Glomerular visceral epithelial cell (primary cell): ENCODE measurements around the gene PNLIP.

ENCODE experiments used
- DNase-seq: peaks from one replicate; pipeline ENCODE4 v3.0.0-alpha.2; 2016; ENCODE audit errors: extremely low spot score

The PNLIP gene

DNA sequence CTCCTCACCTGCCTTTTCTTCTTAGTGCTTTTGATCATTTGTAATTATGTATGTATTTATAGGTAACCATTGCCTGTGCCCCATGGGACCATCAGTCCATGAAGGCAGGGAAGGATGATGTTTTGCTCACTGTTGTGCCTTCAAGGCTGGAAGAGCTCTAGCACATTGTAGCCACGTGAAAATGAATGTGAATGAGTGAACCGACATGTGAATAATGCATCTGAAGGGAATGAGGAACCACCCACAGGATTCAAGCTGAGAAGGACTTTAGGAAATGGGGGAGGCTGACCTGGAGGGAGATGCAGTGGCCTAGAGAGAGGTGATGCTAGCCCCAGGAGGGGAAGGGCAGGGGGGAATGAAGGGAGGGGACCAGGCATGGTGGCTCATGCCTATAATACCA is 69.1 kb downstream of the PNLIP start:
- DNase-seq = no peak

DNA sequence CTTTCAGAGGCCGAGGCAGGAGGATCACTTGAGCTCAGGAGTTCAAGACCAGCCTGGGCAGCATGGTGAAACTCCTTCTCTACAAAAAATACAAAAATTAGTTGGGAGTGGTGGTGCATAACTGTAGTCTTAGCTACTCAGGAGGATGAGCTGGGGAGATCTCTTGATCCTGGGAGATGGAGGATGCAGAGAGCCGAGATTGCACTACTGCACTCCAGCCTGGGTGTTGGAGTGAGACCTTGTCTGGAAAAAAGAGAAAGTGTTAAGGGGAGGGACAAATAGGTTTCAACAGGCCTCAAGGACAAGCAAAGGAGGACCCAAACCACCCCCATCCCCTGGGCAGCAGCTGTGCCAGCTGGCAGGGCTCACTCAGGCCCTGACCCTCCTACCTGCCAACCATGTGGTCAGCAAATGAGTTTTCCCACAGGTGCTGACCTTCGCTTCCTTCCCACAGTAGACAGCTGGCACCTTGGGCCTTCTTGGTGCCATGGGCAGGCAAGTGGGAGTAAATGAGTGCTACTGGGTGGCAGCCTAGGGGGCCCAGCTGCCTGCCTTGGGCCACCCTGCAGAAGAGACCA is 69.6 kb downstream of the PNLIP start:
- DNase-seq = no peak
